ENCODE data around the gene MAL. TPM values are rescaled to one million over a fixed set of nuclear protein-coding genes. Genes with fewer than 3 reads are reported as not detected.

MAL gene
- total RNA-seq, 3 donors from 2014 or later (not counting 1 experiment from before 2014, with no cell fraction given): 0.54 to 3.3 (median 1.8) TPM

- Mint-ChIP-seq H3K4me3 (no peak overlapping the region), H3K4me1 (no peaks in the 10 kb centered on the region), H3K36me3 (no peaks in the 10 kb centered on the region), H3K27ac (no peak overlapping the region), H3K27me3 (ENCODE audit: low read depth in 2 of 2) (peaks cover 0 to 6% of the 10 kb centered on the region in 2 donors), H3K9me3 (no peaks in the 10 kb centered on the region)
- TF ChIP-seq, protein P1, sequence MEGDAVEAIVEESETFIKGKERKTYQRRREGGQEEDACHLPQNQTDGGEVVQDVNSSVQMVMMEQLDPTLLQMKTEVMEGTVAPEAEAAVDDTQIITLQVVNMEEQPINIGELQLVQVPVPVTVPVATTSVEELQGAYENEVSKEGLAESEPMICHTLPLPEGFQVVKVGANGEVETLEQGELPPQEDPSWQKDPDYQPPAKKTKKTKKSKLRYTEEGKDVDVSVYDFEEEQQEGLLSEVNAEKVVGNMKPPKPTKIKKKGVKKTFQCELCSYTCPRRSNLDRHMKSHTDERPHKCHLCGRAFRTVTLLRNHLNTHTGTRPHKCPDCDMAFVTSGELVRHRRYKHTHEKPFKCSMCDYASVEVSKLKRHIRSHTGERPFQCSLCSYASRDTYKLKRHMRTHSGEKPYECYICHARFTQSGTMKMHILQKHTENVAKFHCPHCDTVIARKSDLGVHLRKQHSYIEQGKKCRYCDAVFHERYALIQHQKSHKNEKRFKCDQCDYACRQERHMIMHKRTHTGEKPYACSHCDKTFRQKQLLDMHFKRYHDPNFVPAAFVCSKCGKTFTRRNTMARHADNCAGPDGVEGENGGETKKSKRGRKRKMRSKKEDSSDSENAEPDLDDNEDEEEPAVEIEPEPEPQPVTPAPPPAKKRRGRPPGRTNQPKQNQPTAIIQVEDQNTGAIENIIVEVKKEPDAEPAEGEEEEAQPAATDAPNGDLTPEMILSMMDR (IDR thresholded peaks at IDR 0.05): no peak
- H3K9me3 ChIP-seq (ENCODE audit: control insufficient read depth, insufficient read depth, low read length): no peaks in the 10 kb centered on the region
- 58% methylated on average over 11 of the region's 11 CpGs for WGBS (ENCODE audit: insufficient coverage)
- no peaks in the 10 kb centered on the region for H3K36me3 ChIP-seq (ENCODE audit: control insufficient read depth, insufficient read depth, low read length)
- no peak overlapping the region for H3K4me3 ChIP-seq (ENCODE audit: low read length)
- no peaks in the 10 kb centered on the region for H3K27me3 ChIP-seq (ENCODE audit: control insufficient read depth, insufficient read depth, low read length)
- no peaks in the 10 kb centered on the region for H3K4me1 ChIP-seq (ENCODE audit: control insufficient read depth, insufficient read depth, low read length)
- ATAC-seq (no peak), DNase-seq (peak in 1 of 2 donors; percentile 33)
- intact Hi-C loops (cut with micrococcal nuclease): no loop called here
- no peak overlapping the region for H3K27ac ChIP-seq (ENCODE audit: low read length)
These were observed 36.2 kb downstream of the MAL start for GRCh38 chr2:95061601-95062183.

DNA sequence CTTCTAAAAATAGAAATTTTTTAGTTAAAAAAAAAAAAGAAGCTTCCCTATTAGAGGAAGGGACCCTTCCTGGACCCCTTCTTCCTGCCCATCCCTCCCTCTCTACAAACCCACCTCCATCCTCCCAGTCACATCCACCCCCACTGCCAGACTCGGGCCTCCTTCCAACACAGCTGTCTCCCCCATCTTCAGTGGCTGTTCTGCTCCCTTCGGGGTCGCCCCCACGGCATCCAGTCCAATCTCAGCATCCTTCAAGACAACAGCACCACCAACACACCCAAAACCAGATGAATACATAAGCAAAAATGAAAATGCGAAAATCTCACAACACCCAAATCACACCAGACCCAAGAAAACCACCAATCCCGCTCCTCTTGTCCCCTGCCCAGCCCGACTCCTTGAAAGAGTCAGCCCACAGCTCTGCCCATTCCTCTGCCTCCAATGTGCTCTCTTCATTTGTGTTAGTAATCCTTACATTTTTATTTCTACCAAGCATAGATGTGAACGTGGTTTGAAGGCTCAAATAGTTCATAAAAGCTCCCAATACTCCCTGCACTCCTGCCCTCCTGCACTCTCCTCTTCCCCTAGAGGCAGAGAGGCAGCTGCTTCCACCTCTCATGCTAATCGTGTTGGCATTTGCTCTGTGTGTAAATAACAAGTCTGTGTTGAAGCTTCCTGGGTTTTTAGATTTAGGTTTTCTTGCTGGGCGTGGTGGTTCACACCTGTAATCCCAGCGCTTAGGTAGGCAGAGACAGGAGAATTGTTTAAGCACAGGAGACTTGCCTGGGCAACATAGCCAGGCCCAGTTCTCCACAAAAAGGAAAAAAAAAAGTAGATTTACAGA is 37.0 kb downstream of the MAL start:
- no peaks in the 10 kb centered on the region for H3K4me1 Mint-ChIP-seq
- Histone ChIP-seq H3K27me3 (ENCODE audit: control insufficient read depth, insufficient read depth, low read length) (no peaks in the 10 kb centered on the region), H3K27ac (ENCODE audit: low read length) (no peak overlapping the region), H3K4me1 (ENCODE audit: control insufficient read depth, insufficient read depth, low read length) (no peaks in the 10 kb centered on the region), H3K36me3 (ENCODE audit: control insufficient read depth, insufficient read depth, low read length) (no peaks in the 10 kb centered on the region), H3K4me3 (ENCODE audit: low read length) (no peak overlapping the region), H3K9me3 (ENCODE audit: control insufficient read depth, insufficient read depth, low read length) (no peaks in the 10 kb centered on the region)
- H3K27me3 Mint-ChIP-seq (ENCODE audit: low read depth in 2 of 2): peaks cover 0 to 6% of the 10 kb centered on the region in 2 donors
- no peak for ATAC-seq
- no peak overlapping the region for H3K4me3 Mint-ChIP-seq
- TF ChIP-seq, protein P1 (IDR thresholded peaks at IDR 0.05): no peak
- WGBS (ENCODE audit: insufficient coverage): 82% methylated on average over 11 of the region's 11 CpGs
- DNase-seq: no peak
- no peaks in the 10 kb centered on the region for H3K36me3 Mint-ChIP-seq
- no peaks in the 10 kb centered on the region for H3K9me3 Mint-ChIP-seq
- no peak overlapping the region for H3K27ac Mint-ChIP-seq
- intact Hi-C loops (cut with micrococcal nuclease): no loop called here

- WGBS (ENCODE audit: insufficient coverage): 76% methylated on average over 10 of the region's 12 CpGs
- intact Hi-C loops (cut with micrococcal nuclease): no loop called here
- peaks cover 0 to 6% of the 10 kb centered on the region in 2 donors for H3K27me3 Mint-ChIP-seq (ENCODE audit: low read depth in 2 of 2)
- H3K27me3 ChIP-seq (ENCODE audit: control insufficient read depth, insufficient read depth, low read length): no peaks in the 10 kb centered on the region
- H3K4me3 Mint-ChIP-seq: no peak overlapping the region
- ATAC-seq (no peak), DNase-seq (no peak)
- H3K36me3 ChIP-seq (ENCODE audit: control insufficient read depth, insufficient read depth, low read length): no peaks in the 10 kb centered on the region
- TF ChIP-seq, protein P1 (IDR thresholded peaks at IDR 0.05): no peak
- no peaks in the 10 kb centered on the region for H3K4me1 ChIP-seq (ENCODE audit: control insufficient read depth, insufficient read depth, low read length)
- H3K27ac Mint-ChIP-seq: no peak overlapping the region
- H3K9me3 ChIP-seq (ENCODE audit: control insufficient read depth, insufficient read depth, low read length): no peaks in the 10 kb centered on the region
- H3K4me1 Mint-ChIP-seq: no peaks in the 10 kb centered on the region
- H3K36me3 Mint-ChIP-seq: no peaks in the 10 kb centered on the region
- H3K4me3 ChIP-seq (ENCODE audit: low read length): no peak overlapping the region
- H3K27ac ChIP-seq (ENCODE audit: low read length): no peak overlapping the region
- H3K9me3 Mint-ChIP-seq: no peaks in the 10 kb centered on the region
These were observed 37.8 kb downstream of the MAL start for GRCh38 chr2:95063086-95063958.

Data from natural killer cell (primary cell).